Tibial artery (tissue), 4 donors: Measurements from ENCODE around the gene CTNNA3.

ENCODE experiments used
- DNase-seq, 2 donors: peaks; one replicate each; pipeline ENCODE4 v3.0.0-alpha.2; 2019
- H3K27ac ChIP-seq, 2 donors: fragments of 200-600 bp; sonication (generic) in 1 of 2; 1 replicate in 1 of 2; 2 replicates in 1 of 2; pipeline ENCODE4 v1.5.1; 2018 to 2019; ENCODE audit warnings: mild to moderate bottlenecking in 1 of 2
- H3K27me3 ChIP-seq, 2 donors: fragments of 200-600 bp; sonication (generic) in 1 of 2; one replicate each; pipeline versions ENCODE4 v1.5.1 to v1.6.0; 2016 to 2019
- H3K36me3 ChIP-seq, 3 donors: fragments of 200-600 bp; sonication (generic) in 2 of 3; one replicate each; pipeline ENCODE4 v1.5.1; 2016 to 2019; ENCODE audit warnings: mild to moderate bottlenecking in 2 of 3
- H3K4me1 ChIP-seq, 4 donors: fragments of 200-600 bp; sonication (generic) in 2 of 4; 1 replicate in 3 of 4; 2 replicates in 1 of 4; pipeline ENCODE4 v1.5.1; 2016 to 2019
- H3K4me3 ChIP-seq, 2 donors: fragments of 200-600 bp; sonication (generic) in 1 of 2; 1 replicate in 1 of 2; 2 replicates in 1 of 2; pipeline ENCODE4 v1.5.1; 2018 to 2019; ENCODE audit warnings: mild to moderate bottlenecking in 2 of 2
- H3K9me3 ChIP-seq, 3 donors: fragments of 200-600 bp; sonication (generic) in 1 of 3; one replicate each; pipeline ENCODE4 v1.5.1; 2016 to 2019
- intact Hi-C: fragments of 100-400 bp; cut with DNase I; formaldehyde crosslinking; loops from one replicate; pipeline ENCODE4 v1.15.0; 2023; ENCODE audit warnings: low total_unique reads
- TF ChIP-seq, protein P1 (sequence below), 2 experiments: fragments of 200-600 bp in 1 of 2; fragments of 450-650 bp in 1 of 2; IDR thresholded peaks; one replicate each; pipeline ENCODE4 v1.5.1; 2017 to 2019; ENCODE audit warnings: antibody characterized with exemption in 2 of 2, mild to moderate bottlenecking in 1 of 2, moderate library complexity in 1 of 2

The CTNNA3 gene

DNA sequence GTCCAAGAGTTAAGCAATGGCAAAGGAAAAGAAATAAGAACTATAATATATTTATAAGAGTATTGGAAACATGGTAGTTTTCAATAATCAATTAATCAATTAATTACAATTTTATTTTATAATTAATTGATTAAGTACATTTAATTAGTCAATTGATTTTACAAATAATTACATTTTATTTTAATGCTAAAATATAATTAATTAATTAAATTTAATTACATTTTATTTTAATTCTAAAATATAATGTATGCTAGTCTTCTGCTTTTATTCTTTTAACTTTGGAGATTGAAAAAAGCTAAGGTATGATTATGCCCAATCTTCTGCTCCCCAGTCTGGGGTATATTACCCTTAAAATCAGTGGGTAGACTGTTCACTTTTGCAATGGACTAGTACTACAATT is 1456.9 kb downstream of the CTNNA3 start:
- intact Hi-C loops = no loop called here
- DNase-seq = no peak

DNA sequence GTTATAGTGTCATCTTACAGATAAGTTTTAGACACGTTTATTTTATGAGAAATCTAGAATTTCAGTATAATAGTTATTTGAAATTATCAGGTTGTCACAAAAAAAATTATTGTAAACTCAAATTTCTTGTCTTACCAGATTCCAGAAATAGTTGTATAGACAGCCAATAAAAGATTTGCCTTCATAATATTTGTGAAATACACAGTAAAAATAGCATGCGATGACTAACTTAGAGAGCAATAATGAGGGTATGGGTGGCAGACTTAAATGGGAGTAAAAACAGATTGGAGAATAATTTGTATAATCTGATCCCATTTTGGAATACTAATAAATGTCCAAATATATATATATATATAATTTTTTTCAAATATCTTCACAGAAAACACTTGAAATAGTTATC is 1457.7 kb downstream of the CTNNA3 start:
- H3K36me3 ChIP-seq = no peaks in the 10 kb centered on the region
- no peak for DNase-seq
- no peak overlapping the region for H3K27ac ChIP-seq
- H3K4me1 ChIP-seq = no peaks in the 10 kb centered on the region
- H3K4me3 ChIP-seq = no peak overlapping the region
- TF ChIP-seq, protein P1, sequence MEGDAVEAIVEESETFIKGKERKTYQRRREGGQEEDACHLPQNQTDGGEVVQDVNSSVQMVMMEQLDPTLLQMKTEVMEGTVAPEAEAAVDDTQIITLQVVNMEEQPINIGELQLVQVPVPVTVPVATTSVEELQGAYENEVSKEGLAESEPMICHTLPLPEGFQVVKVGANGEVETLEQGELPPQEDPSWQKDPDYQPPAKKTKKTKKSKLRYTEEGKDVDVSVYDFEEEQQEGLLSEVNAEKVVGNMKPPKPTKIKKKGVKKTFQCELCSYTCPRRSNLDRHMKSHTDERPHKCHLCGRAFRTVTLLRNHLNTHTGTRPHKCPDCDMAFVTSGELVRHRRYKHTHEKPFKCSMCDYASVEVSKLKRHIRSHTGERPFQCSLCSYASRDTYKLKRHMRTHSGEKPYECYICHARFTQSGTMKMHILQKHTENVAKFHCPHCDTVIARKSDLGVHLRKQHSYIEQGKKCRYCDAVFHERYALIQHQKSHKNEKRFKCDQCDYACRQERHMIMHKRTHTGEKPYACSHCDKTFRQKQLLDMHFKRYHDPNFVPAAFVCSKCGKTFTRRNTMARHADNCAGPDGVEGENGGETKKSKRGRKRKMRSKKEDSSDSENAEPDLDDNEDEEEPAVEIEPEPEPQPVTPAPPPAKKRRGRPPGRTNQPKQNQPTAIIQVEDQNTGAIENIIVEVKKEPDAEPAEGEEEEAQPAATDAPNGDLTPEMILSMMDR (IDR thresholded peaks at IDR 0.05) = no peak
- intact Hi-C loops = no loop called here
- H3K27me3 ChIP-seq = no peaks in the 10 kb centered on the region
- no peaks in the 10 kb centered on the region for H3K9me3 ChIP-seq

More for the DNA sequence above, 1456.9 kb downstream of the CTNNA3 start:
- TF ChIP-seq, protein P1 (IDR thresholded peaks at IDR 0.05) = no peak
- Histone ChIP-seq H3K27me3 (no peaks in the 10 kb centered on the region), H3K4me1 (no peaks in the 10 kb centered on the region), H3K27ac (no peak overlapping the region), H3K9me3 (no peaks in the 10 kb centered on the region), H3K4me3 (no peak overlapping the region), H3K36me3 (no peaks in the 10 kb centered on the region)

DNA sequence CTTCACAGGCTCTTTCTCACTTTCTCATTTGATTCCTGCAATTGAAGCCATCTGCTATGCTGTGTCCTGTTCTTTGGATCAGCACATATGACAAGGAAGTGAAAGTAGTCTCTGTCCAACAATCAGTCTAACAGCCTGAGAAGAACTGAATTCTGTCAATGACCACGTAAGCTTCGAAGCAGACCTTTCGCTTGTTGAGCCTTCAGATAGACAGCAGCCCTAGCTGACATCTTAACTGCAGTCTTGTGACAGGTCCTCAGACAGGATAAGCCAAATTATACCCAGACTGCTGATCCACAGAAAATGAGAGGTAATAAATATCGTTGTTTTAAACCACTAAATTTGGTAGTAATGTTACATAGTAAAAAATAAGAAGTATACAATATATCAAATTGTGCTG is 1461.1 kb downstream of the CTNNA3 start:
- no peak for DNase-seq
- H3K4me1 ChIP-seq = no peaks in the 10 kb centered on the region
- no peak overlapping the region for H3K4me3 ChIP-seq
- intact Hi-C loops = no loop called here
- H3K36me3 ChIP-seq = no peaks in the 10 kb centered on the region
- TF ChIP-seq, protein P1 (IDR thresholded peaks at IDR 0.05) = no peak
- no peaks in the 10 kb centered on the region for H3K27me3 ChIP-seq
- H3K9me3 ChIP-seq = peaks cover 0 to 9% (median 0%) of the 10 kb centered on the region in 3 donors
- H3K27ac ChIP-seq = no peak overlapping the region

DNA sequence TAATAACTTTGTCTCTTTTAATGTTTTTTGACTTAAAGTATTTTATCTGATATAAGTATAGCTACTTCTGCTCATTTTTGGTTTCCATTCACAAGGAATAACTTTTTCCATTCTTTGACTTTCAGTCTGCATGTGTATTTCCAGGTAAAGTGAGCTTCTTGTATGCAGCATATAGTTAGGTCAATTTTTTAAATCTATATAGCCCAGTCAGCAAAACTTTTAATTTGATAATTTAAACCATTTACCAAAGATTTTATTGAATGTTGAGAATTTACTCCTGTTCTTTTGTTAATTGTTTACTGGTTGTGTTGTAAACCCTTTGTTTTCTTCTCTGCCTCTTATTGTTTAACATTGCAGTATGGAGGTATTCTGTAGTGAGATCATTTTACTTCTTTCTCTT is 1467.1 kb downstream of the CTNNA3 start:
- intact Hi-C loops = no loop called here
- no peak overlapping the region for H3K27ac ChIP-seq
- no peaks in the 10 kb centered on the region for H3K4me1 ChIP-seq
- no peak overlapping the region for H3K4me3 ChIP-seq
- TF ChIP-seq, protein P1 (IDR thresholded peaks at IDR 0.05) = no peak
- H3K27me3 ChIP-seq = no peaks in the 10 kb centered on the region
- DNase-seq = no peak
- H3K9me3 ChIP-seq = peaks cover 0 to 16% (median 9%) of the 10 kb centered on the region in 3 donors
- no peaks in the 10 kb centered on the region for H3K36me3 ChIP-seq

DNA sequence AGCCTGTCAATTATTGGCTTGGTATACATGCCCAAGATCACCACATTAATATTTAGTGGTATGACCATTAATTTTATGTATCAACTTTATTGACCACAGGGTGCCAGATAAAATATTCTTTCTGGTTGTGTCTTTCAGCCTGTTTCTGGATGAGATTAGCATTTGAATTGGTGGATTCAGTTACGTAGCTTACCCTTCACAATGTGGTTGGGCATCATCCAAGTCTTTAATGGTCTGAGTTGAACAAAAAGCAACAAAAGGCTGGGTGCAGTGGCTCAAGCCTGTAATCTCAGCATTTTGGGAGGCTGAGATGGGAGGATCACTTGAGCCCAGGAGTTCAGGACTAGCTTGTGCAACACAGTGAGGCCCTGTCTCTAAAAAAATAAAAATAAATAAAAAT is 1472.3 kb downstream of the CTNNA3 start:
- intact Hi-C loops = no loop called here
- TF ChIP-seq, protein P1 (IDR thresholded peaks at IDR 0.05) = no peak
- H3K27me3 ChIP-seq = no peaks in the 10 kb centered on the region
- DNase-seq = no peak
- H3K4me3 ChIP-seq = no peak overlapping the region
- peaks cover 0 to 4% (median 0%) of the 10 kb centered on the region in 3 donors for H3K9me3 ChIP-seq
- H3K36me3 ChIP-seq = no peaks in the 10 kb centered on the region
- H3K4me1 ChIP-seq = no peaks in the 10 kb centered on the region
- no peak overlapping the region for H3K27ac ChIP-seq

DNA sequence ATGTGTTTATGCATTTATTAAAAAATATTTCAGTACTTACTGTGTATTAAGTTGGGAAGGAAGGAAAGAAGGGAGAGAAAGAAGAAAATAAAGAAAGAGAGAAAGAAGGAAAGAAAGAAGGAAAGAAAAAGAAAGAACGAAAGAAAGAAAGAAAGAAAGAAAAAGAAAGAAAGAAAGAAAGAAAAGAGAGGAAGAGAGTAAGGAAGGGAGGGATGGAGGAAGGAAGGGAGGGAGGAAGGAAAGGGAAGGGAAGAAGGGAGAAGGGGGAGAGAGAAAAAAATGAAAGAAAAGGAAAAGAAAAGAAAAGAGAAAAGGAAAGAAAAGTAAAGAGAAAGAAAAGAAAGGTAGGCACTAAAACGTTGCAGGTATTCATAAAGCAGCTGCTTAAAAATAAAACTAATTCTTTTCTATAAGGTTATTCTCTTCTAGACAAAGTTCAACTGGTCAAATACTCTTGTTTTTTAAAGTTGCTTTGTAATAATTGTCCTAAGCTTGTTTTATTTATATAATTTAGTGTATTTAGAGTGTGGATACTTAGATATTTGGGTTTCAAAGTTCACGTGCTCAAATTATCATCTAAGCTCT is 1473.4 kb downstream of the CTNNA3 start:
- DNase-seq = no peak
- Histone ChIP-seq H3K4me1 (no peaks in the 10 kb centered on the region), H3K27ac (no peak overlapping the region), H3K9me3 (peaks cover 0 to 4% (median 0%) of the 10 kb centered on the region in 3 donors), H3K4me3 (no peak overlapping the region), H3K36me3 (no peaks in the 10 kb centered on the region), H3K27me3 (no peaks in the 10 kb centered on the region)
- TF ChIP-seq, protein P1 (IDR thresholded peaks at IDR 0.05) = no peak
- intact Hi-C loops = no loop called here
